Mononuclear cell (primary cell): Measurements from ENCODE around the gene ULK2. TPM values are rescaled to one million over a fixed set of nuclear protein-coding genes. Genes with fewer than 3 reads are reported as not detected.
"Not testable (repeated sequence)": the region's sequence is repeated elsewhere in the genome, so short reads cannot be mapped to it uniquely, and the experiment has no call there.

Source experiments
- H3K27me3 ChIP-seq: 2 replicates; pipeline ENCODE4 v1.6.0; 2011; ENCODE audit warnings: low read length, control low read depth; ENCODE audit not compliant: insufficient read depth
- H3K4me1 ChIP-seq: 2 replicates; pipeline ENCODE4 v1.5.1; 2011; ENCODE audit warnings: mild to moderate bottlenecking, low read length, control low read depth; ENCODE audit not compliant: insufficient read depth
- H3K4me3 ChIP-seq: 2 replicates; pipeline ENCODE4 v1.5.1; 2011; ENCODE audit warnings: mild to moderate bottlenecking, low read length, moderate library complexity
- H3K9me3 ChIP-seq: 2 replicates; pipeline ENCODE4 v1.5.1; 2011; ENCODE audit warnings: low read depth, mild to moderate bottlenecking, control low read depth, low read length
- total RNA-seq: library from RNA; depleted of rRNA; stranded (reverse); fragments of >200 nt; gene quantifications from one replicate; pipeline ENCODE4 v1.2.3, GENCODE V29; 2012

The ULK2 gene
- total RNA-seq, 1 donor: 9.7 TPM

- not testable (repeated sequence) for H3K9me3 ChIP-seq
Measured at GRCh38 chr17:19763991-19764390, 103.7 kb downstream of the ULK2 start.

GRCh38 chr17:19763416-19763815 lies 104.3 kb downstream of the ULK2 start:
- Histone ChIP-seq H3K4me3 (no peak overlapping the region), H3K9me3 (no peaks in the 10 kb centered on the region), H3K27me3 (no peaks in the 10 kb centered on the region), H3K4me1 (peaks cover 15% of the 10 kb centered on the region)

More at GRCh38 chr17:19763991-19764390, 103.7 kb downstream of the ULK2 start:
- H3K4me3 ChIP-seq, H3K27me3 ChIP-seq: not testable (repeated sequence)
- H3K4me1 ChIP-seq: peaks cover 16% of the 10 kb centered on the region

- no peaks in the 10 kb centered on the region for H3K9me3 ChIP-seq
- no peak overlapping the region for H3K4me3 ChIP-seq
- H3K4me1 ChIP-seq: peaks cover 13% of the 10 kb centered on the region
- no peaks in the 10 kb centered on the region for H3K27me3 ChIP-seq
Measured at GRCh38 chr17:19762515-19762961, 105.2 kb downstream of the ULK2 start.

GRCh38 chr17:19760746-19761145 lies 107.0 kb downstream of the ULK2 start:
- Histone ChIP-seq H3K4me1 (peaks cover 7% of the 10 kb centered on the region), H3K4me3 (no peak overlapping the region), H3K27me3 (no peaks in the 10 kb centered on the region), H3K9me3 (no peaks in the 10 kb centered on the region)

GRCh38 chr17:19759568-19760549 lies 107.9 kb downstream of the ULK2 start:
- no peaks in the 10 kb centered on the region for H3K9me3 ChIP-seq
- H3K4me1 ChIP-seq: peaks cover 7% of the 10 kb centered on the region
- no peak overlapping the region for H3K4me3 ChIP-seq
- H3K27me3 ChIP-seq: no peaks in the 10 kb centered on the region

- Histone ChIP-seq H3K9me3 (no peaks in the 10 kb centered on the region), H3K4me3 (no peak overlapping the region), H3K27me3 (no peaks in the 10 kb centered on the region), H3K4me1 (peaks cover 17% of the 10 kb centered on the region)
Measured at GRCh38 chr17:19757536-19758180, 110.1 kb downstream of the ULK2 start.

GRCh38 chr17:19756546-19756945 lies 111.2 kb downstream of the ULK2 start:
- peaks cover 21% of the 10 kb centered on the region for H3K4me1 ChIP-seq
- no peak overlapping the region for H3K4me3 ChIP-seq
- H3K27me3 ChIP-seq: no peaks in the 10 kb centered on the region
- H3K9me3 ChIP-seq: no peaks in the 10 kb centered on the region

GRCh38 chr17:19755821-19756510 lies 111.8 kb downstream of the ULK2 start:
- no peaks in the 10 kb centered on the region for H3K9me3 ChIP-seq
- H3K27me3 ChIP-seq: no peaks in the 10 kb centered on the region
- no peak overlapping the region for H3K4me3 ChIP-seq
- peaks cover 19% of the 10 kb centered on the region for H3K4me1 ChIP-seq

GRCh38 chr17:19755392-19755791 lies 112.3 kb downstream of the ULK2 start:
- no peaks in the 10 kb centered on the region for H3K9me3 ChIP-seq
- no peaks in the 10 kb centered on the region for H3K27me3 ChIP-seq
- H3K4me3 ChIP-seq: no peak overlapping the region
- peaks cover 14% of the 10 kb centered on the region for H3K4me1 ChIP-seq

GRCh38 chr17:19753661-19754463 lies 113.9 kb downstream of the ULK2 start:
- no peaks in the 10 kb centered on the region for H3K27me3 ChIP-seq
- no peaks in the 10 kb centered on the region for H3K9me3 ChIP-seq

GRCh38 chr17:19753051-19753509 lies 114.7 kb downstream of the ULK2 start:
- peaks cover 14% of the 10 kb centered on the region for H3K4me1 ChIP-seq
- H3K4me3 ChIP-seq: no peak overlapping the region
- H3K27me3 ChIP-seq: no peaks in the 10 kb centered on the region
- H3K9me3 ChIP-seq: no peaks in the 10 kb centered on the region

More at GRCh38 chr17:19753661-19754463, 113.9 kb downstream of the ULK2 start:
- no peak overlapping the region for H3K4me3 ChIP-seq
- H3K4me1 ChIP-seq: peaks cover 14% of the 10 kb centered on the region

GRCh38 chr17:19752216-19753050 lies 115.3 kb downstream of the ULK2 start:
- no peaks in the 10 kb centered on the region for H3K27me3 ChIP-seq
- peaks cover 14% of the 10 kb centered on the region for H3K4me1 ChIP-seq
- H3K4me3 ChIP-seq: no peak overlapping the region
- H3K9me3 ChIP-seq: no peaks in the 10 kb centered on the region

- H3K4me1 ChIP-seq: peaks cover 14% of the 10 kb centered on the region
- H3K4me3 ChIP-seq: no peak overlapping the region
- no peaks in the 10 kb centered on the region for H3K9me3 ChIP-seq
- H3K27me3 ChIP-seq: no peaks in the 10 kb centered on the region
Measured at GRCh38 chr17:19750835-19751234, 116.9 kb downstream of the ULK2 start.
